ENCODE results near the gene ZNF33B.

DNA sequence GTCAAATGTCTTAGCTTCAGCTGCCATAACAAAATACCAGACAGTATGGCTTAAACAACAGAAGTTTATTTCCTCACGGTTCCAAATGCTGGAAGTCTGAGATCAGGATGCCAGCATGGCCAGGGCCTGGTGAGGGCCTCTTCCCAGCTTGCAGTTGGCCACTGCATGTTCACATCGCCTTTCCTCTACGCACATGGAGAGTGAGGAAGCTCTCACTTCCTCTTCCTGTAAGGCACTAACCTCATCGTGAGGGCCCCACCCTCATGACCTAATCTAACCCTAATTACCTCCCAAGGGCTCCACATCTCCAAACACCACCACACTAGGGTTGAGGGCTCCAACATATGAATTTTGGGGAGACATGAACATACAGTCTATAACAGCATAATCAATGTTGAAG, 14.4 kb downstream of the ZNF33B start:
- no peak for TF ChIP-seq CTCF (IDR thresholded peaks at IDR 0.05; ENCODE audit: insufficient read depth, low read length)
- TF ChIP-seq SPI1 (IDR thresholded peaks at IDR 0.05; ENCODE audit: borderline replicate concordance, low read depth) = peak; percentile 71
- no peak for TF ChIP-seq POLR2AphosphoS5 (IDR thresholded peaks at IDR 0.05; ENCODE audit: low read depth)
- TF ChIP-seq, protein P1, sequence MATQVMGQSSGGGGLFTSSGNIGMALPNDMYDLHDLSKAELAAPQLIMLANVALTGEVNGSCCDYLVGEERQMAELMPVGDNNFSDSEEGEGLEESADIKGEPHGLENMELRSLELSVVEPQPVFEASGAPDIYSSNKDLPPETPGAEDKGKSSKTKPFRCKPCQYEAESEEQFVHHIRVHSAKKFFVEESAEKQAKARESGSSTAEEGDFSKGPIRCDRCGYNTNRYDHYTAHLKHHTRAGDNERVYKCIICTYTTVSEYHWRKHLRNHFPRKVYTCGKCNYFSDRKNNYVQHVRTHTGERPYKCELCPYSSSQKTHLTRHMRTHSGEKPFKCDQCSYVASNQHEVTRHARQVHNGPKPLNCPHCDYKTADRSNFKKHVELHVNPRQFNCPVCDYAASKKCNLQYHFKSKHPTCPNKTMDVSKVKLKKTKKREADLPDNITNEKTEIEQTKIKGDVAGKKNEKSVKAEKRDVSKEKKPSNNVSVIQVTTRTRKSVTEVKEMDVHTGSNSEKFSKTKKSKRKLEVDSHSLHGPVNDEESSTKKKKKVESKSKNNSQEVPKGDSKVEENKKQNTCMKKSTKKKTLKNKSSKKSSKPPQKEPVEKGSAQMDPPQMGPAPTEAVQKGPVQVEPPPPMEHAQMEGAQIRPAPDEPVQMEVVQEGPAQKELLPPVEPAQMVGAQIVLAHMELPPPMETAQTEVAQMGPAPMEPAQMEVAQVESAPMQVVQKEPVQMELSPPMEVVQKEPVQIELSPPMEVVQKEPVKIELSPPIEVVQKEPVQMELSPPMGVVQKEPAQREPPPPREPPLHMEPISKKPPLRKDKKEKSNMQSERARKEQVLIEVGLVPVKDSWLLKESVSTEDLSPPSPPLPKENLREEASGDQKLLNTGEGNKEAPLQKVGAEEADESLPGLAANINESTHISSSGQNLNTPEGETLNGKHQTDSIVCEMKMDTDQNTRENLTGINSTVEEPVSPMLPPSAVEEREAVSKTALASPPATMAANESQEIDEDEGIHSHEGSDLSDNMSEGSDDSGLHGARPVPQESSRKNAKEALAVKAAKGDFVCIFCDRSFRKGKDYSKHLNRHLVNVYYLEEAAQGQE (IDR thresholded peaks at IDR 0.05; ENCODE audit: insufficient replicate concordance, low read depth) = no peak
- no peak for TF ChIP-seq GABPA (IDR thresholded peaks at IDR 0.05; ENCODE audit: low read depth)
